Cardiac fibroblast (primary cell): ENCODE results near the gene CD82.

Experiments
- DNase-seq, 2 donors: peaks; one replicate each; pipeline versions ENCODE4 v3.0.0 to v3.0.0-alpha.2; 2010; ENCODE audit warnings: low read depth in 2 of 2
- H3K4me3 ChIP-seq, 2 donors: replicated peaks in 1 of 2; 1 replicate in 1 of 2; 2 replicates in 1 of 2; pipeline ENCODE4 v1.5.1; 2011; ENCODE audit warnings: low read depth in 2 of 2, low read length in 2 of 2, mild to moderate bottlenecking in 2 of 2, moderate library complexity in 1 of 2
- TF ChIP-seq, protein P1 (sequence below): IDR thresholded peaks from one replicate; pipeline ENCODE4 v1.5.1; 2011; ENCODE audit warnings: low read depth, mild to moderate bottlenecking, low read length, inconsistent platforms

The CD82 gene

DNA sequence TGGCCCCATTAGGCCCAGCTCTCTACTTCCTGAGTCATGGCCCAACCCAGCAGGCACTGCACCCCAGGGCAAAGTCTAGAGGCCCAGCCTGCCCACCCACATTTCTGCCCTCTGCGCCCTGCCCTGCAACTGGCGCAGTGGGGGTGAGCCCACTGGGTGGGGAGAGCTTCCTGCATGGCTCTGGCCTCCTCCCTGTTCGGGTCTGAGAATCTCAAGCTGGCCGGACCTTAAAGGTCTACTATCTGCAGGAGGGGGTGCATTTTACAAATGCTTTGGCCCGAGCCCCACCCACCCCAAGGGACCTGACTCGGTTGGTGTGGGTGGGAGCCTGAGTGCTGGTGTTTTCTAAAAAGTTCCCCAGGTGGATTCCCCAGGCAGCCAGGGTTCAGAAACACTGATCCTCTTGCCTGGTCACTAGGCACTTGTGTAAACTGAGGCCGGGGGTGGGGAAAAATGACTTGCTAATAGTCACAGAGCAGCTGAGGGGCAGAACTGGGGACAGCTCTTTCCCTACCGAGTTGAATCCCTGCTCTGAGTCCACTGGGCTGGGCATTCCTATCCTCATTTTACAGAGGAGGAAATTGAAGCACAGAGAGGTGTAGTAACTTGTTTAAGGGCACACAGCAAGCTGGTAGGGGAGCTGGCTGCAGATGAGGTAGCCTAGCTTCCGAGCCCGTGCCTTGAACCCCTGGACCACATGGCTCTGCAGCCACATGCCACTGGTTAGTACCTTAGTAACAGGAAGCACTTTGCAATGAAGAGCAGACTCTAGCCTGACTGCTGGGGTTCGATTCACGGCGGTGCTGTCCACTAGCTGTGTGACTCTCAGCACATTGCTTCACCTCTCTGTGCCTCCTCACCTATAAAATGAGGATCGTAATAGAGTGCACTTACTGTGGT is 36.3 kb downstream of the CD82 start:
- TF ChIP-seq, protein P1, sequence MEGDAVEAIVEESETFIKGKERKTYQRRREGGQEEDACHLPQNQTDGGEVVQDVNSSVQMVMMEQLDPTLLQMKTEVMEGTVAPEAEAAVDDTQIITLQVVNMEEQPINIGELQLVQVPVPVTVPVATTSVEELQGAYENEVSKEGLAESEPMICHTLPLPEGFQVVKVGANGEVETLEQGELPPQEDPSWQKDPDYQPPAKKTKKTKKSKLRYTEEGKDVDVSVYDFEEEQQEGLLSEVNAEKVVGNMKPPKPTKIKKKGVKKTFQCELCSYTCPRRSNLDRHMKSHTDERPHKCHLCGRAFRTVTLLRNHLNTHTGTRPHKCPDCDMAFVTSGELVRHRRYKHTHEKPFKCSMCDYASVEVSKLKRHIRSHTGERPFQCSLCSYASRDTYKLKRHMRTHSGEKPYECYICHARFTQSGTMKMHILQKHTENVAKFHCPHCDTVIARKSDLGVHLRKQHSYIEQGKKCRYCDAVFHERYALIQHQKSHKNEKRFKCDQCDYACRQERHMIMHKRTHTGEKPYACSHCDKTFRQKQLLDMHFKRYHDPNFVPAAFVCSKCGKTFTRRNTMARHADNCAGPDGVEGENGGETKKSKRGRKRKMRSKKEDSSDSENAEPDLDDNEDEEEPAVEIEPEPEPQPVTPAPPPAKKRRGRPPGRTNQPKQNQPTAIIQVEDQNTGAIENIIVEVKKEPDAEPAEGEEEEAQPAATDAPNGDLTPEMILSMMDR: no peak
- no peak for DNase-seq
- H3K4me3 ChIP-seq: no peak overlapping the region

DNA sequence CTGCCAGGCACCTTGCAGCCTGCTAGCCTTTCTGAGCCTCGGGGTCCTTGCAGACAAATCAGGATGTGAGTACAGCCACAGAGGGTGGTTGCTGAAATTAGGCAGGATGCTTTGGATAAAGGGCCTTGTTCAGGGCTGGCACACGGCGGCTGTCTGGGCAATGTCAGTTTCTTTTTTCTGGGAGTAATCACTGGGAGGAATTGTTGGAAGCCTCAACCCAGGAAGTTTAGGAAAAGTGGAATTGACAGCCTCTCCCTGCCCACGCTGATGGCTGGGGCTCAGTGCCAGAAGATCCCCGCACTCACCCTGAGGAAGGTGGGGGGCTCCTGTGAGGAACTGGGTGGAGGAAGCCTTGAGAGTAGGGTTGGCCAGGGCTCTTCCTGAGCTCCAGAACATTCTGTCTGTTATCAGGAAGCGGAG is 37.4 kb downstream of the CD82 start:
- TF ChIP-seq, protein P1: no peak
- DNase-seq: no peak
- no peak overlapping the region for H3K4me3 ChIP-seq

DNA sequence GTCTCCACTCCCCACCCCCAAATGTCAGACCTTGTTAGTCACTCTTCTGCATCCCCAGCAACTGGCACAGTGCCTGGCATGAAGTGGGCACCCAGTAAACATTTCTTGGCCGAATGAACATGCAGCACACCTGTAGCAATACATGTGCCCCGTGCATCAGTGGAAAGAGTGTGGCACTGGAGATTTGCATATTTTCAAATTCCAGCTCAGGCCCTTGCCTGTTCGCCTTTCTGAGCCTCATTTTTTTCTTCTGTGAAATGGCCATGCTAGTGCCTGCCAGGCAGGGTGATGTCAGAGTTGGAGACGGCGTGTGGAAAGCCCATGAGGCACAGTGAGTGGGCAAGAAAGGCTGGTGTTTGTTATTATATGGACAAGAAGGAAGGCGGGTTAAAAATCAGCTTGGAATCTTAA is 38.7 kb downstream of the CD82 start:
- TF ChIP-seq, protein P1: no peak
- H3K4me3 ChIP-seq: no peak overlapping the region
- DNase-seq: no peak

DNA sequence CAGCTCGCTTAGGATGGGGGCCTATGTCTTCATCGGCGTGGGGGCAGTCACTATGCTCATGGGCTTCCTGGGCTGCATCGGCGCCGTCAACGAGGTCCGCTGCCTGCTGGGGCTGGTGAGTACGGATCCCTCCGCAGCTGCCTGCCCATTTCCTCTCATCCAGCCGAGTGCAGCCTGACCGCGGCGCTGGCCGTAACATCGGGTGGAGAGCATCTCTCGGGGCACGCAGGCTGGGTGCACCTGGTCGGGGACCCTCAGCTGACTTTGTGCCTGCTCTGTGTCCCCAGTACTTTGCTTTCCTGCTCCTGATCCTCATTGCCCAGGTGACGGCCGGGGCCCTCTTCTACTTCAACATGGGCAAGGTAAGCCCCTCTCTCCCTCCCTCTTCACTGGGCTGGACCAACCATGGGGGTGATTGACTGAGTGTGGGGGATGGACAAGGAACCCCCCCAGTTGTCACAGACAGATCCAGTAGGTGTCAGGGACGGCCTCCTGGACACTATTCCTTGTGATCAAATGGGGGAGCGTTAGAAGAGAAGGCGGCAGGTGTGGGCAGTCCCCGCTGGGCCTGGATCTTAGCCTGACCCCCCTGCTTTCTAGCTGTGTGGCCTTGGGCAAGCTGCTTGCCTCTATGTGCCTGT is 39.7 kb downstream of the CD82 start:
- TF ChIP-seq, protein P1: no peak
- DNase-seq: no peak
- H3K4me3 ChIP-seq: no peak overlapping the region

DNA sequence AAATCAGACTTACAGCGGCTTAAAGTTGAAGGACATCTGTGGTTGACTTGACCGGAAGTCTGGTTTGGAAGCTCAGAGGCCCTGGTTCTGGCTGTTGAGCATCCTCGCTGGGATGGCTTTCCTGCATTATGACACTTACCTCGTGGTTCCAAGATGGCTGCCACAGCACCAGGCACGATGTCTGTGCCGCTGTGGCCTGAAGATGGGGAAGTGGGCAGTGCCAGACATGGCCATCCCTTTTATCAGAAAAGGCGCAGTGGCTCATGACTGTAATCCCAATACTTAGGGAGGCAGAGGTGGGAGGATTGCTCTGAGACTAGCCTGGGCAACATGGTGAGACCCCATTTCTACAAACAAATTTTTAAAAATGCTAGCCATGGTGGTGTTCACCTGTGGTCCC is 40.5 kb downstream of the CD82 start:
- TF ChIP-seq, protein P1: no peak
- no peak overlapping the region for H3K4me3 ChIP-seq
- DNase-seq: no peak

DNA sequence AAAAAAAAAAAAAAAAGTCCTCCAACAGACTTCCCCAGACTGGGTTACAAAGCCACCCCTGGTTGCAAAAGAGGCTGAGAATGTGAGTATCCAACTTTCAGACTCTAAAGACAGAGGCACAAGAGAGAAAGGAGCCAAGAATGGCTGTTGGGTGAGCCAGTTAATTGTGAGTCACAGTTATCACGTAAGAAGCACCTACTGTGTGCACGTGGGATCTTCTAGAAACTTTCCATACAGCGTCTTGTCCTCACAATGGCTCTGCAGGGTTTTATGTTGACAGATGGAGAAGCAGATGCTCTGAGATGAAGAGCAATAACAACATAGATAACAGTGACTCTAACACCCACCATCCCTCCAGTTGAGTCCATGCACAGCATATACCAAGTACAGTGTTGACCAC is 41.0 kb downstream of the CD82 start:
- TF ChIP-seq, protein P1: no peak
- H3K4me3 ChIP-seq: no peak overlapping the region
- DNase-seq: no peak
